ENCODE measurements around the gene TPM4.
"Not testable (repeated sequence)": the region's sequence is repeated elsewhere in the genome, so short reads cannot be mapped to it uniquely, and the experiment has no call there.

Gene TPM4

GRCh38 chr19:16099314-16099965 lies 23.1 kb downstream of the TPM4 start:
- not testable (repeated sequence) for DNase-seq

DNA sequence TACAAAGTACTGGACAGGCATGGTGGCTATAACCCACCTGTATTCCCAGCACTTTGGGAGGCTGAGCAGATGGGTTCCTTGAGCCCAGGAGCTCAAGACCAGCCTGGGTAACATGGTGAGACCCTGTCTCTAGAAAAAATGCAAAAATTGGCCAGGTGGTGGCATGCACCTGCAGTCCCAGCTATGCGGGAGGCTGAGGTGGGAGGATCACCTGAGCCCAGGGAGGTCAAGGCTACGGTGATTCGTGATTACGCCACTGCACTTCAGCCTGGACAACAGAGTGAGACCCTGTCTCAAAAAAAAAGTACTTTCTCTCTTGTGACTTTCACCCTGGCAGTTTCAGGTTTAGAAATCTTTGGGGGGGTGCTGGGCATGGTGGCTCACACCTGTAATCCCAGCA lies 24.2 kb downstream of the TPM4 start:
- DNase-seq = no peak

DNA sequence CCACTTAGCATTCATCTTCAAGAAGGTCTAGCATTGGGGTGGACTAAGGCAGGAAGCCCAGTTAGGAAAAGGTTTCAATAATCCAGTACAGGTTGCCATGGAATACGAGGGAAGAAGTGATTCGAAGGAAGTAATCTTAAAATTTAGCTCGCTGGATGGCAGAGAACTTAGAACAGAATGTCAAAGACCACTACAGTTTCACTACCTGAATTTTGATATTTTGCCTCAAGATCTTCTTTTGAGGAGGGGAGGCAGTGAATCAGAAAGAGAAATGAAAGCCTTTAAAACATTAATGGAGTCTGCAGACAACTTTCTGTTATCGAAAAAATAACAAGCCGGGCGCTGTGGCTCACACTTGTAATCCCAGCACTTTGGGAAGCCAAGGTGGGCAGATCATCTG lies 28.4 kb downstream of the TPM4 start:
- no peak for DNase-seq

GRCh38 chr19:16106121-16106520 lies 29.8 kb downstream of the TPM4 start:
- DNase-seq = no peak

GRCh38 chr19:16111160-16111908 lies 35.0 kb downstream of the TPM4 start, which contains the start of gene RAB8A:
RAB8A (plus strand) TSS chr19:16111889; CDS start chr19:16111902, 13 bp downstream.
- DNase-seq = peak; percentile 100

GRCh38 chr19:16111909-16112752 lies 35.8 kb downstream of the TPM4 start:
- DNase-seq = no peak

GRCh38 chr19:16112778-16113177 lies 36.5 kb downstream of the TPM4 start:
- no peak for DNase-seq

DNA sequence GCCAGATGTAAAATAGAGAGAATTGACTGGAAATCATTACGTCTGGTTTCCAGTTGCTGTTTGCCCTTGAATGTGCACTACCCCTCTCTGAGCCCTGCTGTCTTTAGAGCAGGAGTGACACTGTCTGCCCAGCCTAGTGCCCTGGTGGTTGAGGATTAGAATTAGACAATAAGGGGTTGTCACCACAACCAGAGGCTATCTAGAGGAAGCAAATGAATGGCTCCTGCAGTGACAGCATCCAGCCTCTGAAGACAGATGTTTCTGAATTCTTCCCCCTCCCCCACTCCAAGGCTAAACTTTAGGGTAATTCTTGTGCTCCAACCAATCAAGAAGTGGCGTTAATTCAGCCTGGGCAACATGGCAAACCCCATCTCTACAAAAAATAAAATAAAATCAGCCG lies 37.4 kb downstream of the TPM4 start:
- DNase-seq = no peak

GRCh38 chr19:16115301-16116039 lies 39.2 kb downstream of the TPM4 start:
- no peak for DNase-seq

DNA sequence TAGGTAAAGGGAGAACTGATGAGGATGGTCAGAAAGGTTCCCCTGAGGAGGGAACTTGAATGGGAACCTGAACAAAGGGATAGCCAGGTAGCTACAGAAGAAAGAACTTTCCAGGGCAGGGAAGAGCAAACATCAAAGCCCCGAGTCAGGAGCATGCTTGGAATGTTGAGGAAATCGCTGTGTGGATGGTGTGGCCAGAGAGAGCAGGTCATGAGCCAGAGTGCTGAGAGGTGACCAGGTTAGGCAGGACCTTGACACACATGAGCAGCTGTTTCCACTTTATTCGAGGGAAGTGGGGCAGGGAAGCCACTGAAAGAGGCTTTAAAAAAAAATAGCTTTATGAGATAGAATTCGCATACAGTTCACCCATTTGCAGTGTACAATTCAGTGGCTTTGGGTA lies 39.8 kb downstream of the TPM4 start:
- no peak for DNase-seq

- DNase-seq = no peak
Observed at GRCh38 chr19:16117594-16118033, 41.3 kb downstream of the TPM4 start.

GRCh38 chr19:16118489-16119033 lies 42.3 kb downstream of the TPM4 start:
- DNase-seq = no peak

GRCh38 chr19:16119075-16119857 lies 43.0 kb downstream of the TPM4 start:
- DNase-seq = not testable (repeated sequence)

GRCh38 chr19:16121141-16121540 lies 44.8 kb downstream of the TPM4 start:
- no peak for DNase-seq

DNA sequence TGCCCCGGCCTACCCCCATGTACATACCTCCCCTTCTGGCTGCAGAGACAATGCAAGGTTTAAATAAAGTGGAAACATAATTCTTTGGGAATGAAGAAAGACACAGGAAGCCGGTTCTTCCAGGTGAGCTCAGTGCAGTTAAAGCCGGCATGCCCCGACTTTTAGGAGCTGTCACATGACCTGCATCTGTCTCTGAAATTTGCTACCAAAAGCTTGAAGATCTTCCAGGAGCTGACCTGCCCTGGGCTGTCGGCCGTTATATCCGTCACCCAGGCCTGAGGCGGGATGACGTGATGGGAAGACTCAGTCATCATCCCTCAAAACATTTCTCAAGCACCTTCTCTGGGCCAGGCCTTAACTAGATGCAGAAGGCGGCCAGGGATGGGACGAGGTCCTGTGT lies 45.7 kb downstream of the TPM4 start:
- no peak for DNase-seq

DNA sequence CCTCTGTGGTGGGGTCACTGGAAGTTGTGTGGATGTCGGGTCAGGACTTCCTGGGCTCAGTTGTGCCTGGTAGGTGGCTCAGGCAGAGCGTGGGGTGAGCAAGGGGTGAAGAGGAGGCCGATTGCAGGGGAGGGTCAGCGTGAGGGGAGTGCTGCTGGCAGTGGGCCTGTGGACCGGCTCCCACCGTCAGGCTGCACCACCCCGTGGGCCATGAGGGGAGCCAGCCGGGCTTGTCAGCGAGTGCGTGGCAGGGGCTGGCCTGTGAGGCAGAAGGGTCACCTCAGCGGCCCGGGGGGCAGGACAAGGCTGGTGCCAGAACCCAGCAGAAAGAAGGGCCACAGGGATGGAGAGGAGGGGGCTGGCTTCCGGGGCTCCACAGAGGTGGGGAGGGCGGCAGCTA lies 48.7 kb downstream of the TPM4 start:
- DNase-seq = no peak

- DNase-seq = no peak
Observed at GRCh38 chr19:16125737-16126495, 49.6 kb downstream of the TPM4 start.

- DNase-seq = no peak
Observed at GRCh38 chr19:16127080-16127479, 50.8 kb downstream of the TPM4 start.

DNA sequence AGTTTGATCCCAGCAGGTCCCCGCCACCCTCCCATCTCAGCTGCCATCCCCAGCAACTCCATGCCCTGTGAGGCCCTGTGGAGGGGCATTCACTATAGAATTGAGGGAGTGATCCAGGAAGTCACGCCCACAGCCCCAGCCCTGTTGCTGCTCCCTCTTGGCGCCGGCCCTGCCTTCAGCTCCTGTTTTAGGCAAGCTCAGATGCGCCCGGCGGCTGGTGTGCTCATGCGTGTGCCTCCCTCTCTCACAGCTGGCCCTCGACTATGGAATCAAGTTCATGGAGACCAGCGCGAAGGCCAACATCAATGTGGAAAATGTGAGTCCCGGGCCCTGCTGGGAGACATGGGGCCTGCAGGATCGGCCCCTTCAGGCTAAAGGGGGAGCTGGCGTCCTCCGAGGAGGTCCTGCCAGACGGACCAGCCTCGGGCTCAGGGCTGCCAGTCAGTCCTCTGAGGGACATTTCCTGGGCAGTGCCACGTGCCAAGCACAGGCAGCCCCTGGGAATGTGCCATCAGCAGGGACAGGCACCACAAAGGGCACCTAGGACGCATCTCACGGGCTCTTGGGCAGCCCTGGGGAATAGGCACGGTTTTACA lies 51.6 kb downstream of the TPM4 start:
- DNase-seq = no peak

- no peak for DNase-seq
Observed at GRCh38 chr19:16131648-16132047, 55.4 kb downstream of the TPM4 start.
